OCI-LY7 (cell line): ENCODE measurements around the gene B3GALT5. TPM values are rescaled to one million over a fixed set of nuclear protein-coding genes. Genes with fewer than 3 reads are reported as not detected.

Experiments used
- BruUV-seq: library from RNA; stranded (reverse); fragments of 400-500 nt; replicated peaks from 2 replicates; lab custom pipeline; 2021; lab: Mats Ljungman, UMichigan
- CTCF ChIA-PET: fragments of 300-600 bp; sonication (Branson Sonifier 250); formaldehyde crosslinking; loops from one replicate; lab custom pipeline; 2022; ENCODE audit warnings: antibody characterized with exemption; ENCODE audit not compliant: unreplicated experiment; lab: Charles Lee
- POLR2A ChIA-PET: fragments of 300-600 bp; sonication (Branson Sonifier 250); formaldehyde crosslinking; loops from one replicate; lab custom pipeline; 2022; ENCODE audit warnings: antibody characterized with exemption; lab: Charles Lee
- DNase-seq: peaks from one replicate; pipeline ENCODE4 v3.0.0-alpha.2; 2015; ENCODE audit warnings: low spot score
- H2AFZ ChIP-seq: fragments of 200-600 bp; sonication (generic), shearing (Covaris generic); 2 replicates; pipeline ENCODE4 v1.6.1; 2014; ENCODE audit warnings: mild to moderate bottlenecking, antibody characterized with exemption, low read length, moderate library complexity
- H3K27ac ChIP-seq: fragments of 200-600 bp; sonication (generic); 2 replicates; pipeline ENCODE4 v1.5.1; 2014; ENCODE audit warnings: mixed run types, low read depth, mild to moderate bottlenecking, moderate library complexity, low read length, inconsistent platforms; ENCODE audit not compliant: poor library complexity, severe bottlenecking
- H3K36me3 ChIP-seq: fragments of 200-600 bp; sonication (generic); 2 replicates; pipeline ENCODE4 v1.6.1; 2014; ENCODE audit warnings: mild to moderate bottlenecking, antibody characterized with exemption, low read length, moderate library complexity, mixed read lengths; ENCODE audit not compliant: insufficient read depth
- H3K4me1 ChIP-seq: fragments of 200-600 bp; sonication (generic); 2 replicates; pipeline ENCODE4 v1.5.1; 2014; ENCODE audit warnings: mild to moderate bottlenecking, low read length; ENCODE audit not compliant: insufficient read depth, poor library complexity, severe bottlenecking
- H3K4me2 ChIP-seq: fragments of 200-600 bp; sonication (generic); 2 replicates; pipeline ENCODE4 v1.6.1; 2014; ENCODE audit warnings: mild to moderate bottlenecking, low read length
- H3K4me3 ChIP-seq: fragments of 200-600 bp; sonication (generic); 2 replicates; pipeline ENCODE4 v1.5.1; 2014; ENCODE audit warnings: mild to moderate bottlenecking, low read depth, low read length; ENCODE audit not compliant: poor library complexity, severe bottlenecking
- H3K79me2 ChIP-seq: fragments of 200-600 bp; sonication (generic); 2 replicates; pipeline ENCODE4 v1.6.1; 2016; ENCODE audit warnings: low read depth, mild to moderate bottlenecking, low read length, moderate library complexity, mixed read lengths; ENCODE audit not compliant: insufficient read depth
- H3K9me2 ChIP-seq: fragments of 200-600 bp; sonication (generic); 2 replicates; pipeline ENCODE4 v1.6.1; 2016; ENCODE audit warnings: mild to moderate bottlenecking, low read length, mixed read lengths; ENCODE audit not compliant: insufficient read depth
- H3K9me3 ChIP-seq: fragments of 200-600 bp; sonication (generic); 2 replicates; pipeline ENCODE4 v1.6.1; 2014; ENCODE audit warnings: mild to moderate bottlenecking, mixed run types, low read length, mixed read lengths
- H4K20me1 ChIP-seq: fragments of 200-600 bp; sonication (generic); 2 replicates; pipeline ENCODE4 v1.6.1; 2014; ENCODE audit warnings: mild to moderate bottlenecking, antibody characterized with exemption, low read length, moderate library complexity, mixed read lengths; ENCODE audit not compliant: insufficient read depth
- CTCF ChIP-seq: fragments of 200-600 bp; sonication (generic); conservative IDR thresholded peaks from 2 replicates; pipeline ENCODE4 v1.5.1; 2014; ENCODE audit warnings: mild to moderate bottlenecking, antibody characterized with exemption, low read length, moderate library complexity, mixed read lengths
- EZH2phosphoT487 ChIP-seq: fragments of 200-600 bp; sonication (generic); IDR thresholded peaks from 2 replicates; pipeline ENCODE4 v1.6.1; 2018; ENCODE audit warnings: low read depth, borderline replicate concordance, mild to moderate bottlenecking, mixed run types, antibody characterized with exemption, low read length, moderate library complexity, mixed read lengths
- intact Hi-C: fragments of 100-400 bp; cut with micrococcal nuclease; formaldehyde crosslinking; loops from one replicate; pipeline ENCODE4 v1.10.0; 2022; ENCODE audit not compliant: unreplicated experiment
- total RNA-seq, 2 experiments: library from RNA; depleted of rRNA in 1 of 2; stranded (reverse); fragments of >200 nt in 1 of 2; shearing (Covaris generic) in 1 of 2; gene quantifications; 2 replicates each; pipeline ENCODE4 v1.2.3, GENCODE V29; 2014 to 2022

The B3GALT5 gene
- total RNA-seq, 2 experiments from 2014 or later, result not detected

- Histone ChIP-seq H3K9me2 (no peaks in the 10 kb centered on the region), H3K36me3 (no peaks in the 10 kb centered on the region), H4K20me1 (no peaks in the 10 kb centered on the region), H3K4me1 (no peaks in the 10 kb centered on the region), H2AFZ (no peak overlapping the region), H3K9me3 (no peaks in the 10 kb centered on the region), H3K4me2 (no peak overlapping the region), H3K4me3 (no peak overlapping the region), H3K27ac (no peak overlapping the region), H3K79me2 (no peaks in the 10 kb centered on the region)
- intact Hi-C loops, result no loop called here
- BruUV-seq, result no TSS peak
- DNase-seq, result no peak
- TF ChIP-seq EZH2phosphoT487 (no peak), CTCF (no peak)
- POLR2A ChIA-PET, result interaction anchor here (0.9 kb wide), 1 partner anchor 99 kb away, joined by 3 read pairs; no protein-coding TSS in a partner anchor
- CTCF ChIA-PET, result no interaction called here
Measured at GRCh38 chr21:39613041-39613934, 548 bp downstream of the B3GALT5 start.

DNA sequence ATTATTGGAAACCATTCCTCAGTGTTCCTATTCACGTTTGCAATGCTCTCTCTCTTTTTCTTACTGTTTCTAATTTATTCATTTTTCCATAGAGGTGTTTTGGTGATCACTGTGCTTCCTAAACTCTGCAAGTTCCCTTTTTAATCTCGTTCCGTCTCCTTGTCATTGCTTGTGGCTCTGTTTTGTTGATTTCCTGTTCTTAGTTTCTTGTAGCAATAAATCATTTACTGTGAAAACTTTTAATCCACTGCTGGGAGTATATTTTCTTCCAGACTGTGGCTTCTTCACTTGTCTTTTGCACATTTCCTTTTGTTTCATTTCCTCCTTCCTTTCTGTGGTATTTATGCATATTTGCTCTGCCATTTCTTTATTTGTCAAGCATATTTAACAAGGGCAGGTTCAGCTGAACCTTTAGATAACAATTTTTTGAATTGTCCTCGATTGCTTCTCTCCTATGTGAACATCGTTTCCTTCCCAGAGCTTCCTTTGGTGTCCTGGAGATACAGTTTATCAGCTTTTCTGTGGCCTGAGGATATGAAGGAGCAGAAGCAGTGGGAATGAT, 3.6 kb downstream of the B3GALT5 start:
- TF ChIP-seq CTCF (no peak), EZH2phosphoT487 (no peak)
- Histone ChIP-seq H3K9me2 (no peaks in the 10 kb centered on the region), H2AFZ (no peak overlapping the region), H3K4me3 (no peak overlapping the region), H3K4me1 (no peaks in the 10 kb centered on the region), H3K4me2 (no peak overlapping the region), H4K20me1 (no peaks in the 10 kb centered on the region), H3K36me3 (no peaks in the 10 kb centered on the region), H3K9me3 (no peaks in the 10 kb centered on the region), H3K27ac (no peak overlapping the region), H3K79me2 (no peaks in the 10 kb centered on the region)
- POLR2A ChIA-PET, result interaction anchor here (1.2 to 1.7 kb wide), 2 partner anchors 10 to 25 kb away, joined by 3 to 5 read pairs; no protein-coding TSS in a partner anchor
- no peak for DNase-seq
- intact Hi-C loops, result no loop called here
- BruUV-seq, result no TSS peak
- CTCF ChIA-PET, result no interaction called here
